ENCODE results near the gene BSDC1.

- no peak for TF ChIP-seq CTCF (IDR thresholded peaks at IDR 0.05)
- peak; percentile 18 to 97 (median 94) for TF ChIP-seq POLR2AphosphoS5 (IDR thresholded peaks at IDR 0.05)
- no peak for TF ChIP-seq POLR2A (IDR thresholded peaks at IDR 0.05)
These were observed 58.3 kb downstream of the BSDC1 start, which contains the start of gene MARCKSL1 for GRCh38 chr1:32335790-32336590.

Data from stomach (tissue), 4 donors.